GM12891 (cell line): Measurements from ENCODE around the gene CD200.

ENCODE experiments used
- PAX5 ChIP-seq: IDR thresholded peaks from 2 replicates; pipeline ENCODE4 v1.6.1; 2011; ENCODE audit warnings: low read length, moderate library complexity, mild to moderate bottlenecking; ENCODE audit not compliant: insufficient read depth, severe bottlenecking
- POLR2A ChIP-seq: IDR thresholded peaks from 2 replicates; pipeline ENCODE4 v1.6.1; 2011; ENCODE audit warnings: low read depth, low read length, control low read depth
- POLR2AphosphoS5 ChIP-seq: IDR thresholded peaks from 2 replicates; pipeline ENCODE4 v1.6.1; 2011; ENCODE audit warnings: low read depth, low read length, control low read depth
- POU2F2 ChIP-seq: IDR thresholded peaks from 2 replicates; pipeline ENCODE4 v1.6.1; 2011; ENCODE audit warnings: low read depth, mild to moderate bottlenecking, control low read depth, low read length, moderate library complexity
- SPI1 ChIP-seq: IDR thresholded peaks from 2 replicates; pipeline ENCODE4 v1.6.1; 2011; ENCODE audit warnings: low read depth, low read length, control low read depth
- TAF1 ChIP-seq: IDR thresholded peaks from 2 replicates; pipeline ENCODE4 v1.6.1; 2011; ENCODE audit warnings: low read depth, low read length, control low read depth

GRCh38 chr3:112376992-112377391, 44.0 kb downstream of the CD200 start:
- TF ChIP-seq POLR2A, result no peak
- no peak for TF ChIP-seq POLR2AphosphoS5
- no peak for TF ChIP-seq POU2F2
- TF ChIP-seq TAF1, result no peak
- TF ChIP-seq SPI1, result no peak
- no peak for TF ChIP-seq PAX5
